ENCODE data around the gene VAV2. TPM values are rescaled to one million over a fixed set of nuclear protein-coding genes. Genes with fewer than 3 reads are reported as not detected.

The VAV2 gene
- total and polyA plus RNA-seq, 9 of the 15 experiments (the other 6 are each of a cell fraction or from before 2014, with no cell fraction given), result 0.01 to 2.7 (median 1.0) TPM; not detected in 1

- peaks cover 15 to 85% of the 10 kb centered on the region in 2 experiments; a peak in 3 of 5 replicates for H3K27me3 ChIP-seq (ENCODE audit: control insufficient read depth in 2 of 2, insufficient read depth in 2 of 2, low read length in 2 of 2)
- no peak overlapping the region for H3K9ac ChIP-seq (ENCODE audit: insufficient read depth in 1 of 2, low read depth in 2 of 2, low read length in 2 of 2)
- ATAC-seq (no peak), DNase-seq (ENCODE audit: extremely low read depth in 1 of 4, low spot score in 3 of 4) (no peak), FAIRE-seq (no peak)
- no peaks in the 10 kb centered on the region for H3K79me2 ChIP-seq (ENCODE audit: control insufficient read depth, insufficient read depth, low read length)
- CTCF ChIA-PET (ENCODE audit: low intra/inter-chr PET ratio), result interaction anchor here (0.7 kb wide), 1 partner anchor 1559 kb away, joined by 3 read pairs; no protein-coding TSS in a partner anchor
- H3K4me2 ChIP-seq (ENCODE audit: insufficient read depth, low read length), result no peak overlapping the region
- intact Hi-C loops (cut with micrococcal nuclease), result no loop called here
- no peaks in the 10 kb centered on the region for H3K36me3 ChIP-seq (ENCODE audit: control insufficient read depth, insufficient read depth, low read length)
- BruUV-seq (replicated peaks), result no TSS peak
- TF ChIP-seq ZNF239 (CRISPR knock-in tag; IDR thresholded peaks at IDR 0.05), result no peak
- TF ChIP-seq MCM7 (IDR thresholded peaks at IDR 0.05), result no peak
- TF ChIP-seq ZNF584 (CRISPR knock-in tag; IDR thresholded peaks at IDR 0.05; ENCODE audit: low read depth), result no peak
- TF ChIP-seq COPS2 (conservative IDR thresholded peaks at IDR 0.05), result no peak
- no peak for TF ChIP-seq PTBP1 (IDR thresholded peaks at IDR 0.05; ENCODE audit: low read depth, low read length)
- TF ChIP-seq CBFA2T2 (conservative IDR thresholded peaks at IDR 0.05), result no peak
- TF ChIP-seq BRF2 (IDR thresholded peaks at IDR 0.05; ENCODE audit: borderline replicate concordance, insufficient read depth, insufficient read length), result no peak
- TF ChIP-seq IRF1 (CRISPR knock-in tag; IDR thresholded peaks at IDR 0.05; ENCODE audit: borderline replicate concordance), result no peak
- TF ChIP-seq ETS2 (tag; IDR thresholded peaks at IDR 0.05; ENCODE audit: borderline replicate concordance, poor library complexity, severe bottlenecking), result no peak
- no peak for TF ChIP-seq TRIM24 (IDR thresholded peaks at IDR 0.05)
- no peak for TF ChIP-seq NUFIP1 (IDR thresholded peaks at IDR 0.05; ENCODE audit: partially characterized antibody)
- no peak for TF ChIP-seq ELF2 (CRISPR knock-in tag; IDR thresholded peaks at IDR 0.05)
- no peak for TF ChIP-seq TBP (optimal IDR thresholded peaks at IDR 0.05; ENCODE audit: low read depth, low read length)
- no peak for TF ChIP-seq MLX (CRISPR knock-in tag; conservative IDR thresholded peaks at IDR 0.05)
- no peak for TF ChIP-seq RBM14 (IDR thresholded peaks at IDR 0.05; ENCODE audit: borderline replicate concordance, insufficient read depth, low read depth, low read length)
- no peak for TF ChIP-seq ZNF655 (CRISPR knock-in tag; IDR thresholded peaks at IDR 0.05)
- POLR2A ChIA-PET, result interaction anchor here (1.0 kb wide), 1 partner anchor 10 kb away, joined by 3 read pairs; no protein-coding TSS in a partner anchor
- 7% methylated on average over 30 of the region's 30 CpGs for WGBS (ENCODE audit: insufficient coverage, low coverage, missing lambda C conversion rate)
- H3K4me1 ChIP-seq (replicated peaks in 1 of 2; ENCODE audit: control insufficient read depth in 2 of 2, insufficient read depth in 2 of 2, low read length in 2 of 2), result peaks cover 0 to 8% of the 10 kb centered on the region in 2 experiments; a peak in 2 of 5 replicates
- in situ Hi-C loops (cut with MboI), result no loop called here
- H2AFZ ChIP-seq (ENCODE audit: low read depth, low read length), result no peak overlapping the region
- H3K9me1 ChIP-seq (ENCODE audit: control insufficient read depth, insufficient read depth, low read length), result no peaks in the 10 kb centered on the region
- peaks cover 53% of the 10 kb centered on the region for H4K20me1 ChIP-seq (replicated peaks; ENCODE audit: control insufficient read depth, insufficient read depth, low read length)
- no peak overlapping the region for H3K4me3 ChIP-seq
- H3K9me3 ChIP-seq (replicated peaks; ENCODE audit: control insufficient read depth, insufficient read depth, low read depth, low read length), result no peaks in the 10 kb centered on the region
- no peak overlapping the region for H3K27ac ChIP-seq (ENCODE audit: extremely low read depth, low read depth, low read length)
Measured at GRCh38 chr9:133971981-133972941, 19.9 kb downstream of the VAV2 start.

Data from K562 (cell line).